LNCaP clone FGC (cell line): ENCODE data around the gene HOXC11.

Experiments used
- DNase-seq: peaks from one replicate; pipeline ENCODE4 v3.0.0-alpha.2; 2011; ENCODE audit warnings: low read depth
- H3K4me3 ChIP-seq: 2 replicates; pipeline ENCODE4 v1.5.1; 2011; ENCODE audit warnings: mild to moderate bottlenecking, low read depth, low read length, control low read depth
- CTCF ChIP-seq: IDR thresholded peaks from 2 replicates; pipeline ENCODE4 v1.5.1; 2012; ENCODE audit warnings: mild to moderate bottlenecking; ENCODE audit not compliant: control insufficient read depth, insufficient read depth; ENCODE audit errors: extremely low read depth

Gene HOXC11

GRCh38 chr12:53972722-53973235, at the start of gene HOXC11:
TSS of gene HOXC11 (plus strand) at chr12:53973126. CDS start at chr12:53973242, 116 bp downstream.
- no peak within 1 kb of the TSS for H3K4me3 ChIP-seq
- DNase-seq, result no peak
- TF ChIP-seq CTCF, result no peak

GRCh38 chr12:53924521-53925405, 48.2 kb upstream of the HOXC11 start:
- TF ChIP-seq CTCF, result no peak
- no peak overlapping the region for H3K4me3 ChIP-seq
- peak; percentile 37 for DNase-seq

- TF ChIP-seq CTCF, result no peak
- no peak overlapping the region for H3K4me3 ChIP-seq
- no peak for DNase-seq
Observed at GRCh38 chr12:53927220-53928029, 45.5 kb upstream of the HOXC11 start.

GRCh38 chr12:53928054-53928835, 44.7 kb upstream of the HOXC11 start:
- H3K4me3 ChIP-seq, result no peak overlapping the region
- DNase-seq, result no peak
- no peak for TF ChIP-seq CTCF

- TF ChIP-seq CTCF, result no peak
- DNase-seq, result no peak
- H3K4me3 ChIP-seq, result no peak overlapping the region
Observed at GRCh38 chr12:53929527-53929926, 43.4 kb upstream of the HOXC11 start.

GRCh38 chr12:53930591-53931255, 42.2 kb upstream of the HOXC11 start:
- no peak for TF ChIP-seq CTCF
- no peak for DNase-seq
- no peak overlapping the region for H3K4me3 ChIP-seq
